ENCODE data around the gene ARRB1.
"Not testable (repeated sequence)": the region's sequence is repeated elsewhere in the genome, so short reads cannot be mapped to it uniquely, and the experiment has no call there.

The ARRB1 gene

GRCh38 chr11:75311858-75312288 lies 39.6 kb downstream of the ARRB1 start:
- TF ChIP-seq CTCF (IDR thresholded peaks at IDR 0.05; ENCODE audit: low read length, missing control alignments): no peak
- DNase-seq (ENCODE audit: low read depth): peak; percentile 74
- H3K4me3 ChIP-seq (replicated peaks; ENCODE audit: low read depth, low read length): peak overlapping the region; percentile 19

GRCh38 chr11:75308986-75309385 lies 42.5 kb downstream of the ARRB1 start:
- no peak for TF ChIP-seq CTCF (IDR thresholded peaks at IDR 0.05; ENCODE audit: low read length, missing control alignments)

GRCh38 chr11:75308116-75308515 lies 43.3 kb downstream of the ARRB1 start:
- no peak for TF ChIP-seq CTCF (IDR thresholded peaks at IDR 0.05; ENCODE audit: low read length, missing control alignments)
- H3K4me3 ChIP-seq (replicated peaks; ENCODE audit: low read depth, low read length): no peak overlapping the region
- no peak for DNase-seq (ENCODE audit: low read depth)

More at GRCh38 chr11:75308986-75309385, 42.5 kb downstream of the ARRB1 start:
- H3K4me3 ChIP-seq (replicated peaks; ENCODE audit: low read depth, low read length): no peak overlapping the region
- no peak for DNase-seq (ENCODE audit: low read depth)

GRCh38 chr11:75307058-75307457 lies 44.4 kb downstream of the ARRB1 start:
- DNase-seq (ENCODE audit: low read depth): no peak
- TF ChIP-seq CTCF (IDR thresholded peaks at IDR 0.05; ENCODE audit: low read length, missing control alignments): no peak
- no peak overlapping the region for H3K4me3 ChIP-seq (replicated peaks; ENCODE audit: low read depth, low read length)

GRCh38 chr11:75306529-75306928 lies 44.9 kb downstream of the ARRB1 start:
- no peak for DNase-seq (ENCODE audit: low read depth)
- TF ChIP-seq CTCF (IDR thresholded peaks at IDR 0.05; ENCODE audit: low read length, missing control alignments): no peak
- H3K4me3 ChIP-seq (replicated peaks; ENCODE audit: low read depth, low read length): no peak overlapping the region

- no peak overlapping the region for H3K4me3 ChIP-seq (replicated peaks; ENCODE audit: low read depth, low read length)
- no peak for TF ChIP-seq CTCF (IDR thresholded peaks at IDR 0.05; ENCODE audit: low read length, missing control alignments)
- no peak for DNase-seq (ENCODE audit: low read depth)
Measured at GRCh38 chr11:75305993-75306392, 45.5 kb downstream of the ARRB1 start.

- H3K4me3 ChIP-seq (replicated peaks; ENCODE audit: low read depth, low read length): no peak overlapping the region
- TF ChIP-seq CTCF (IDR thresholded peaks at IDR 0.05; ENCODE audit: low read length, missing control alignments): no peak
- no peak for DNase-seq (ENCODE audit: low read depth)
Measured at GRCh38 chr11:75305452-75305851, 46.0 kb downstream of the ARRB1 start.

GRCh38 chr11:75304941-75305340 lies 46.5 kb downstream of the ARRB1 start:
- DNase-seq (ENCODE audit: low read depth); H3K4me3 ChIP-seq (replicated peaks; ENCODE audit: low read depth, low read length): not testable (repeated sequence)
